Gastrocnemius medialis (tissue), 4 donors: ENCODE data around the gene PLEKHN1.

ENCODE experiments used
- CTCF ChIP-seq, 5 experiments: fragments of 450-650 bp in 3 of 5; fragments of 200-600 bp in 2 of 5; sonication (generic) in 2 of 5; IDR thresholded peaks in 4 of 5; conservative IDR thresholded peaks in 1 of 5; 1 replicate in 4 of 5; 2 replicates in 1 of 5; pipeline ENCODE4 v1.5.1; 2016 to 2019; ENCODE audit warnings: antibody characterized with exemption in 5 of 5, mild to moderate bottlenecking in 3 of 5, moderate library complexity in 3 of 5
- POLR2A ChIP-seq, 2 donors: fragments of 450-650 bp; IDR thresholded peaks; one replicate each; pipeline ENCODE4 v1.6.1; 2017; ENCODE audit warnings: antibody characterized with exemption in 2 of 2, mild to moderate bottlenecking in 2 of 2, moderate library complexity in 2 of 2

DNA sequence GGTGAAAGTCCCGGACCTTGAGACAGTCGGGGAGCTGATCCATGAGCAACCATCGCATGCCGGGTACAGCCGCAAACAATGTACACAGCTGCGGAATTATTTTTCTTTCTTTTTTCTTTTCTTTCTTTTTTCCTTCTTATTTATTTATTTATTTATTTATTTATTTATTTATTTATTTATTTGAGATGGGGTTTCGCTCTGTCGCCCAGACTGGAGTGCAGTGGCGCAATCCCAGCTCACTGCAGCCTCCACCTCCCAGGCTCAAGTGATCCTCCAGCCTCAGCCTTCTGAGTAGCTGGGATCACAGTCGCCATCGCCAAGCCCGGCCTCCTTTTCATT, 18.2 kb downstream of the PLEKHN1 start:
- no peak for TF ChIP-seq CTCF (IDR thresholded peaks at IDR 0.05 in 4 of 5, conservative IDR thresholded peaks at IDR 0.05 in 1 of 5)
- TF ChIP-seq POLR2A (IDR thresholded peaks at IDR 0.05) = no peak
